Stimulated activated CD4-positive, alpha-beta T cell treated with anti-CD3 and anti-CD28 coated beads, Interleukin-15, amount 100 ng/mL, for 1 hour (primary cell): ENCODE results near the gene RAB28.

Experiments used
- DNase-seq, 2 donors: peaks; one replicate each; pipeline ENCODE4 v3.0.0-alpha.2; 2020; ENCODE audit warnings: low read depth in 1 of 2, low spot score in 1 of 2

Gene RAB28

DNA sequence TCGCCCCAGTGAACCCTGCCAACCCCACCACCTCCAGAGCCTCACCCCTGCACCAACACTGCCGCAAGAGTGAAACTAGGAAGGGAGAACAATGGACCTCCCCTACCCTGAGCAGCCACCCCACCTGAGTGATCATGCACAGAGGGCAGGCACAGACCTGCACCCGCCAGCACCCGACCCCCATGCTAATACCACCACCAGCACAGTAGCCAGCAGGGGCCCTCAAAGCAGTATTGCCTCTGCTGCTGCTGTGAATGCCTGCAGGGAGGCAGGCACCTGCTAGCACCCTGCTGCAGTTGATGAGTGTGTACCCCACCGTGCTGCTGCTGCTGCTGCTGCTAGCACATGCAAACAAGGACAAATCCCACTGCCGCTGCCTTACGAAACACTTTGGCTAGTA is 100.1 kb downstream of the RAB28 start:
- DNase-seq, result no peak

DNA sequence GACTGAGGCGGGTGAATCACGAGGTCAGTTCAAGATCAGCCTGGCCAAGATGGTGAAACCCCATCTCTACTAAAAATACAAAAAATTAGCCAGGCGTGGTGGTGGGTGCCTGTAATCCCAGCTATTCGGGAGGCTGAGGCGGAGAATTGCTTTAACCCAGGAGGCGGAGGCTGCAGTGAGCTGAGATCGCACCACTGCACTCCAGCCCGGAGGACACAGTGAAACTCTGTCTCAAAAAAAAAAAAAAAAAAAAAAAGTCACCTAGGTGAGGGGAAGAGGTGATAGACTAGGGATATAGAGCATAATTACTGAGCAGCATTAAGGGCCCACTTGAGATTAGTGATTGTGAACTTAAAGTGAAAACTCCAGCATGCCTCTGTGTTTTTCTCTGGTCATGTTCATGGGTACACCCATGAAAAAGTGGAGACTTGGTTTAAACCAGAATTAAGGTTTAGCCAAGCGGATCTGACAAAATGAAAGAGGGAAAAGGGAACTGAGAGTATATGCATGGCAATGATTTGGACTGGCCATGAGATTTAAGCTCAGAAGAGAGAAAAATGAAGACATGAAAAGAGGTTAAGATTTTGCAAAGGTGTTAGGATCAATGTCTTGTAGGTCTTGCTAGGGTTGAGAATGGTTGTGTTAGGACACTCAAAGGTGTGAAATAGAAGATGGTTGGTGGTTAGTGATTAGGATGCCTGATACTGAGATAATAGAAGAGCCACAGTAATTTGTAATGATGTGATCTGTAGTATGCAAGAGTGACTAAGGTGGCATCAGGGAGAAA is 105.0 kb downstream of the RAB28 start:
- no peak for DNase-seq

DNA sequence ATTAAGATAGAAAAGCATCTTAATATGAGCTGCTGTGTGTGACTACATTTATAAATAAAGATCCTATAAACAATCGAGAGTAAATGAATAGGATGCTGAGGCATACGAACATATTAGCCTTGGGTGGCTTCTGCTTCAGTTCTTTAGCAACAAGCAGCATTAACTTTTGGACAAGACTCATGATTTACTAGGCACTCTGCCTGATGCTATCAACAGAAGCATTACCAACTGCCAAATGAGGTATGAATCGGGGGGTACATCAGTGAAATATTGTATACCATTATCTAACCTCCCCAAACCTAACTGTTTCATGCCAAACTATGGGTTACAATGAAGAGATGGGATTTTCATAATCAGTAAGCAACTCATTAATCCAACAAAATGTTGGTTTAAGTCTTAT is 113.1 kb downstream of the RAB28 start:
- no peak for DNase-seq

DNA sequence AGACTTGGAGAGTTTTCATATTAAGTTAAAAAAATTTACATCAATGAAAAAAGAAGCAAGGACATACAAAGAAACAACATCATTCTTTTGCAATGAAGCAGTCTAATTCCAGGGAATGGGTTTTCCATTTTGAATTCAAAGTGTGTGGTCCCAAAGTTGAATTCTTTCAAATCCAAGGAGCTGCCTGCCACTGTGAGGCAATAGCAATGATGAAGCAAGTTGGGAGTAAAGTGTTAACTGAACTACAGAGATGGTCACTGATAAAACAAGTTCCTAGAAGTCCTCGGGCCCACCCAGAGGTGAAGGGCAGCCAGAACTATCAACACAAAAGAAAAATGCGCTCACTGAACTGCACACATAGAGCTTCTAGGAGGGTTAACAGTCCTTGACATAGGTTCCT is 115.9 kb downstream of the RAB28 start:
- DNase-seq, result no peak

DNA sequence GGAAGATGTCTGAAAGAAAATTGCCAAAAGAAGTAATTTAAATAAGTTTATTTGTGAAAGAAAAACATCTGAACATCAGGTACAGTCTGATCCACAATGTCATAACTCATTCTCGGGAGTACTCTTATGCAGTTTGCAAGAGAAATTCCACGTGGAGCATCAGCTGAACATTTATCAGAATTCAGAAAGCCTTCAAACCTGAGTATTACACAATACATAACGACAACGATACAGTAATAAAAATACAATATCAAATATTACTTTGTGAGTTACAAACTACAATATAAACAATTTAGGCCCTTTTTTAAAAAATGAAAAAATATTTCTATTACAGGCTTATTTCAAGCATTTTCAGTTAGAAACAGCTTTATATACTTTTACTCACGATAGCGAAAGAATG is 116.4 kb downstream of the RAB28 start:
- no peak for DNase-seq

DNA sequence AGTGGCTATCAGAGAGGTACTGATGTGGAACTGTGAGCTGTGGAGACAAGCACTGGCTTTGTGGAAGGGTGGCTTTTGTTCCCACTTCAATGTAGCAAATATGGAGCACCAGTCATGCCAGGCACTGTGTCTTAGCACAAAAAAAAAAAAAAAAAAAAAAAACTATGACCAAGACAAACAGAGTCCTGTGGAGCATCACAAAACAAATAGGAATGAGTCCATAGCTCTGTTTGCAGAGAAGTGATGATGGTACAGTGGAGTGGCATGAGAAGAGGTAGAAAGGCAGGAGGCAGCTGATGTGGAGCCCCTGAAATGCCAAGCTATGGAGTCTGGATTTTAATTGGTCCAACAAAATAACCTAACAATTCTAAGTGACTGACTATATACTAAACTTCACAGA is 116.9 kb downstream of the RAB28 start:
- DNase-seq, result no peak

DNA sequence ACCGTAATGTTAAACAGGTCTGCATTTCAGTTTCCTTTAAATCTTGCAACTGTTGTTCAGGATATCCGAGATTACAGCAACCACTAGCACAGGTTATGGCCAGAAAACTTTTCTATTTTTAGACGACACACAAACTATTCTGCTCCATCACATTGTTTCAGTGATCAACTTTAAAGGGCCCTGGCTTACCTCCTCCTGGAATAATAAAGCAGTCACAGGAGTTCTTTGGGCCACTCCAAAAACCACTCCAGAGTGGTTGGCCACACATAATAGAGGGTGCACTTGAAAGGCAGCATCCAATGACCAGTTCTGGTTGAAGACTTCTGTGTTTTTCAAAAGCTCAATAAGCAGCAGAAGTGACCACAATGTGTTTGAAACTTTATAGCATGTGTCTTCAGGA is 118.9 kb downstream of the RAB28 start:
- no peak for DNase-seq

DNA sequence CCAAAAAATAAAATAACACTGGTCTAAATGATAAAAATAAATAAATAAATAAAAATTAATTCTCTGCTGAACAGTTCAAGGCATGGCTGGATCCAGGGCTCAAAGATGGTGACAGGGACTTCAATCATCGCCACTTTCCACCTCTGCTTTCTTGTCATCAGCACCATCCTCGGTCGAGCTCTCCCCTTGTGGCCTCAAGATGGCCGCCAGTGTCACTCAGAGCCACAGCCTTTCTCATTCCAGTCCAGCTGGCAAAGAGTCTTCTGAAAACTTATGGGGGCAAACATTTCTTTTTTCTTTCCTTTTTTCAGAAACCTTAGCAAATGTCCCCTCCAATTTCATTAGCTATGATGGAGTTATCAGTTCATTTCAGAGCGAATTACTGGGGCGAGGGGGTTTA is 119.5 kb downstream of the RAB28 start:
- DNase-seq, result no peak

DNA sequence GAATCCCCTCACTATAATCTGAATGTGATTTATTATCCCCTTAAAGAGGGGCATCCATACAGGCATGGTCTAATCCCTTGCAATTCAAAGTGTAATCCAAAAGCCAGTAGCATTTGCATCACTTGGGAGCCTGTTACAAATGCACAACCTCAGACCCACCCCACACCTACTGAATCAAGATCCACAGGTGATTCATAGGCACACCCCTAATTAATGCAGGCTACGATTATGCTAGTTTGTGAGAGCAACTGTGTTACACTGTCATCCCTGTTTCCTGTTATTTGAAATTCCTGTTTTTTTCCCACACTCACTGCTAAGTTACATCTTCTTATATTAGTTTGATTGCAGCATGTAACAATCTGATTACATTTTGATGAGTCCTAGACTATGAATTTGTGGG is 120.0 kb downstream of the RAB28 start:
- no peak for DNase-seq

DNA sequence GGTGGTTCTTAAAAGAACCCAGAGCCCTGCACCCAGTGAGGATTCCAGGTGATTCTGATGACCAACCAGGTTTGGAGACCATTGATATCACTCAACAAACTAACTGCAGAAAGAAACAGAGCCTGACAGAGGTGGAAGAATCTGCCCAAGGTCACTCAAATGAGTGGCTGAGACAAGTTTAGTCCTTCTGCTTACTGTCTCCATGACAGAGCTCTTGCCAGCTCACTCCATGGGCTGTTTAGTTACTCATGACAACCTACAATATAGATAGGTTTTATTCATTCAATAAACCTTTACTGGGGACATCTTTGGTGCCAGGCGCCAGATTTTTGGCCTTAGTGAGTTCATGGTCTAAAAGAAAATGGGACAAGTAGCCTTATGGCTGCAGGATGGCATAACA is 124.3 kb downstream of the RAB28 start:
- DNase-seq, result no peak

DNA sequence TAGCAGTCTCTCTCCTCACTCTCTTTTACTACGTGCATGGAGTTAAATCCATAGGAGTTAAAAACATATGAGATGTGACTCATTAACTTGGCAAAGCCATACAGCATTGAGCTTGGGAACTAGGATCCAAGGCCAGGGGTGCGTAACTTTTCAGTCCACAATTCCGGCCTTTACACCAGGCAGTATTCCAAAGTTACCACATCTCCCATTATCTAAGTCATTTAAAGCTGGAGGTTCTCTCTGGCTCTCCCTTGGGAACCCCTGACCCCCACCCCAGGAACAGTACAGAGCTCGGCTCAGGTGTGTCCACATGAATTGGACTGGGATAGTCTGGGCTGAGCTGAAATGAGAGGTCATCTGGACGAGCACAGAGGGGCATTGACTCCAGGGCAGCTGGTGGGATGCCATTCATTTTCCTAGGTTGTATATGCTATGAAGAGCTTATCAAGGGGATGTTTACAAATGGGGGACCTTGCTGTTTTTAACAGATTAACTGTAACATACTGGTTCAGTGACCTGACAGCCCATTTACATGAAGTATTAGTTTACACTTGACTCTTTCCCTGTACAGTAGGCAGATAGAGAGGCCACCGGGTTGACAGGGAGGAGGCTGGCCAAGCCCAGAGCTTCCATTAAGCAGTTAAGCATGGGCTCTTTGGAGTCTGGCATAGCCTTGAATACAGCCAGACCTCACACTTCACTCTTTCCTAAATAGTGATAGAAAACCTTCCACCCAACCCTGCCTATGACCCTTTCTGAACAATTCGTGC is 128.8 kb downstream of the RAB28 start:
- DNase-seq, result no peak

DNA sequence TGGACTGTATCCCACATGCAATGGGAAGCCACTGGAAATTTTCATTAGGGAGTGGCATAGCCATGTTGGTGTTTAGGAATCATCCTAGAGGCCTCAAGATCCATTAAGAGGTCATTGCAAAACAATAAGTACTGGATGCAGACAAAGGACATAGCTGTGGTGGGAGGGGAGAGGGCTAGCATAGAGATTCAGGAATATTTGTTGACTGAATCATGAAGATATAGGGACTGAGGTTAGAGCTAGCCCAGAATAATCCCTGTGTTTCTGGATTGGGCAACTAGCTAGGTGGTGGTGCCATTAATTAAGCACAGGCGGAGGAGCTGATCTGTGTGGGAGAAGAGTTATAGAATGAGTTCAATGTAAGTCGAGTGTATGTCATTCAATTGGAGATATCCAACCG is 135.0 kb downstream of the RAB28 start:
- no peak for DNase-seq

DNA sequence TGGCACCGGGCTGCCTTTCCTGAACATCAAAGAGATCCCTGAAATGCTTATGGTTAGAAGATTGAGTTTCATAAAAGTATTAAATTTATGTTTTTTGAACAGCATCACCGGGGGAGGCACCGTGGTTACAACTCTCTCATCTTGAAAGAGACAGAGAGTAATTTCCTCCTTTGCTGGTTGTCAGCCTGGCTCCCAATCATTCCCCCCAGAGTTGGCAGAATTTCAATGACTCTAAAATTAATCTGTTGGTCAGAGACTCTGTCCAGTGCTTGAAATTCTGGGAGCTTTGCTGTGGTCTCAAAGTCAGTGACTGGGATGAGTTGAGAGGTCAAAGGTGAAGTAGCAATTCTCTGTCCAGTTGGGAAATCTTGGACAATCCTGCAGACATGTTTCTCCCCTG is 135.9 kb downstream of the RAB28 start:
- DNase-seq, result no peak

DNA sequence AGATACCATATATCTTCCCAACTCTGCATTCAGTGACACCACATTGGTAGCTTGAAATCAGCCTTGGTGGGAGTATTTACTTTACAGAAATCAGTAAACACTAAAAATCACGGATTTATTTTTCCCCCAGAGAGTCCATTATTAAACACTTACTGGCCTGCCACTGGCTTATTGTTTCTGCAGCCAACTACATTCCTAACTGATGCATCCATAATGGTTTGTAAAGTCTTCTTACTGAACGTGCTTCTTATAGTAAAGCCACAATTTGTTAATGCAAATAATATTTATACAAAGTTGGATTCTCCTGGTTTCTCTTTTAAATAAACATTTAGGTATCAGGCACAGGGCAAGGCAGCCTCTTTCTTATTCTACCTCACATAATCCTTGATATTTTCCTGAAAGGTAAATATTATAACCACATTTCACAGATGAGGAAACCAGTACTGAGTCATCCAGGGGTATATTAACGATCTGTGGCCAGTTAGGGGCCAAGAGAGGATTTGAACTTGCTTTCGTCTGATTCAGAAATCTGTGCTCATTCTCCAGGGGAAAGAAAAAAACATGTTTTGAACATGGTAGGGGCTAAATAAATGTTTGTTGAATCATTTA is 136.5 kb downstream of the RAB28 start:
- no peak for DNase-seq

DNA sequence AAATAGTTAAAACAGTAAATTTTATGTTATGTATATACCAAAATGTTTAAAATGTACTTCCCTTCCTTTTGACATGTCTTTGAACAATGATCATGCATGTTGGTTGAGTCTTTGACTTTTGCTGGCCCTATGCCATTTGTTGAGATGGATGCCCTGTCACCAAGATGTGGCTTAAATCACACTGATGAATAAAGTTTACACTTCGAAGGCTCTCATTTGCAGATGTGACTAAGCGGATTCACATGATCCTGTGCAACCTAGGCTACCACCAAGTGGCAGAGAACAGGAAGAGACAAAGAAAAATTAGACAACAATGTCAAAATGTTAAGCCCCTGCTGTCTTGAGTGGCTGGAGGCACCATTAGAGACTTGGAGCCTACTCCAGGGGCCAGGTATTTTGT is 139.9 kb downstream of the RAB28 start:
- DNase-seq, result no peak

DNA sequence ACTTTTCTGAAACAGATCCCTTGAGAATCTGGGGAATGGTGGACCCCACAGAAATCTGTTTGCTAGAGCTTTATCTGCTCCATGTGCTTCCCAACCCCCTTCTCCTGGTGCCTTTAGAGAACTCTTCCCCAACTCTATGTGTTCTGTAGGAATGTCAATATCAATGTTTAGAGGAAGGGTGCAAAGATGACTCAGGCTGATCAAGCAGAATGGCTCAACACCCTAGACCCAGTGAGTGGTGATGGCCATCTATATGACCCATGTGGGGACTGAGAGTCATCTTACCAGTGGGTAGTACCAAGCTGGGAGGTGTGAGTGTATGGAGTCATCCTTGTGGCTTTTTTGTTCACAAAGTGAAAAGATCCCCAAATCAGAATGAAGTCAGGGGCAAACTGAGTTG is 143.5 kb downstream of the RAB28 start:
- no peak for DNase-seq

DNA sequence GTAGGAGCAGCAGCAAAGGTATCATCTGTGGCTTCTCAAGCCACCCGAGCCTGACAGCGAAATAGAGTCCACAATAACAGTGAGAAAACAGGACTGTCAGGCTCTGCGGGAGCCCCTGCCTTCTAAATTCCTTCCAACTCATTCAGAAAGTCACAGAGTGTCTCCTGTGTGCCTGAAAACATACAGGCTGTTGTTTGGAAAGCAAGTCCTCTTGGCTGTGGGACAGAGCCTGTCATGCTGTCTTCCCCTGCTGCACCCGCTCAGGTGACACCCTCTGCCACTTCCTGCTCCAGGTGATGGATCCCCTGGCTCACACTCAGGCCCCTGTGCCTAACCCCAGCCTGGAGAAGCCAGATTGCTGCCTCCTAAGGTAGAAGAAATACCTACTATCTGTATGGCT is 152.3 kb downstream of the RAB28 start:
- no peak for DNase-seq

DNA sequence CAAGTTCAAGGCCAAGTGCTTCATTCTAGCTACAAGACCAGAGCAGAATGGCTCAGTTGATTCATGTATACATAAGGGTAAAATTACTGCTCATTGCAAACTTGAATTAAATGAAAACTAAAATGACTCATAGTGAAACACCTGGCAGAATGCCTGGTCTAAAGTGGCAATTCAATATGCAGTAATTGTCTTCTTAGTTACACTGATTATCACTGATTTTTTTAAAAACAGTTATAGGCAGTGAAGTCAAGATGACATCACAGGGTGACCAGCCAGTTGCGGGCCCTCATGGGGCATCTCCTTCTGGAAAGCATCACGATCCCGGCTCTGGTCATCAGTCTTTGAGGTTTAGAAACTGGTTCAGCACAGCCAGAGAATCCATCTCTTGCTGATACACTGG is 154.2 kb downstream of the RAB28 start:
- no peak for DNase-seq

DNA sequence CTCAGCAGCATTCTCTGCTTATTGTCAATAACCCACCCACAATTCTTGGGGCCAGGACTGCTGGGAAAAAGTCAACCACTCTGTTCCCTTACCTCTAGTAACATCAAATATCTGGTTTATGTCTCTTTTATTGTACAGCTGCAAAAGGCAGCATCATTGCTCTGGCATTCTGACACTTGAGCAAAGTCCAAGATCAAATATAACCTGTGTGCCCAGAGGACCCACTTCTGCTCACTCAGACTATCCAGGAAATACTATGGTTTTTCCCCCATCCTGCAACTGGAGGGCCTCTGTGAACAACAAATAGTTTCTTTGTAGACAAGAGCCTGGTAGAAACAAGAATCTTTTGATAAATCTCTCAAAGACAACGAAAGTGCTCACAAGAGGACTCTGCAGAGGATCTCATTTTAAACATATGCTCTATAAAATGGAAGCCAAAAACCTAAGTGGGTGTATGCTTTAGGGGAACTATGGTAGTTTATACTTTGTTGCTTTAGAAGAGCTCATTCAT is 154.7 kb downstream of the RAB28 start:
- no peak for DNase-seq

DNA sequence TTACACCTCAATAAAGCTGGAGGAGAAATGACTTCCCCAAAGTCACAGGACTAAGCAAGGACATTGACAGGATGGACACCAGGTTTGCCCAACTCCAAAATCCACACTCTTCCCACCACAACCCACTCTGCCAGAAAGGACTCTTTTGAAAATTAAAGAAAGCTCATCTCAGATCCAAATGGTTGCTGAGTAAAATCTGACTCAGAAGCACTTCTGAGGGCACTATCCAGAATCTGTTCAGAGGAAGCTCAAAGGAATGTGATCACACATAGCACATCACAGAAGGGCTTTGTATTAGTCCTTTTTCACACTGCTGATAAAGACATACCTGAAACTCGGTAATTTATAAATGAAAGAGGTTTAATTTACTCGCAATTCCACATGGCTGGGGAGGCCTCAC is 155.5 kb downstream of the RAB28 start:
- DNase-seq, result no peak

DNA sequence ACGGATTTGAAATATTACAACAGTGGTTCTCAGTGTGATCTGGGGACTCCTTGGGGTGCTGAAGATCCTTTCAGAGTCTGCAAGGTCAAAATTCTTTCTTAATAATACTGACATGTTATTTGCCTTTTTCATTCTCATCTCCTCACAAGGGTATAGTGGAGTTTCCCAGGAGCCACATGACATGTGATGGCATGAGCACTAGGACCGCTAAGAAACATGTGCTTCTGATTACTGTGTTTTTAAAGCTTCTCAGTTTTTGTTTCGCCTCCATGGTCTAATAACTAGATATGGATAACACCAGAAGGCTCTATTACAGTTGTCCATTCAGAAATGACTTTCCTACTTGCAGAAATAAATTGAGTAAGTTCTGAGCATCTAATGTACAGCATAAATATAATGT is 156.1 kb downstream of the RAB28 start:
- no peak for DNase-seq

DNA sequence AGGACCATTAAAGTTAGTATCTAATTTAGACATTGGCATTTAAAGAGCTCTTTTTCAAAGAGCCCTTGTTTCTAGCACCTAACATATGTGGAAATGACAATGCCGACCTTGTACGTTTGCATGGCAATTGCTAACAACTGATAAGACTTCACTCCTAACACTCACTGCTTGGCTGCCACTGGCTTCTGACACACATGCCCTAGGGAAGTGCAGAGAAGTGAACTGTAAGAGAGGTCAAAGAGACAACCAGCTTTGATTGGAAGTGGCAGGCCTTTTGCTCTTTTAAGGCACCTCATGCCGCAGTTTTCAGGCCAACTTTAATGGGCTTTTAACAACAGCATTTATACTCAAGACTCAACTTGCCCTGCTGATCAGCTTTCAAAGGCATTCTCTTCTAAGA is 158.4 kb downstream of the RAB28 start:
- DNase-seq, result no peak
